CD4-positive, alpha-beta T cell (primary cell): ENCODE measurements around the gene WDR45. TPM values are rescaled to one million over a fixed set of nuclear protein-coding genes. Genes with fewer than 3 reads are reported as not detected.

Experiments
- ATAC-seq: fragments of 200-7000 bp; cut with Tn5 transposase; one replicate; pipeline ENCODE4 v1.10.0; 2022; ENCODE audit warnings: mild to moderate bottlenecking; ENCODE audit not compliant: poor library complexity
- CTCF ChIA-PET: fragments of 350-600 bp; sonication (Branson Sonifier 250); formaldehyde crosslinking; loops from one replicate; lab custom pipeline; 2021; ENCODE audit warnings: antibody characterized with exemption, inconsistent platforms; lab: Charles Lee
- POLR2A ChIA-PET: fragments of 350-600 bp; sonication (Branson Sonifier 250); formaldehyde crosslinking; loops from one replicate; lab custom pipeline; 2021; ENCODE audit warnings: antibody characterized with exemption, inconsistent platforms; lab: Charles Lee
- DNase-seq, 14 experiments: peaks; one replicate each; pipeline ENCODE4 v3.0.0-alpha.2; 2013 to 2020; ENCODE audit warnings: mixed read lengths in 2 of 14
- H3K27ac ChIP-seq, 2 donors: one replicate each; pipeline versions ENCODE4 v1.5.1 to v1.7.0; 2013; ENCODE audit warnings: low read length in 2 of 2, low read depth in 1 of 2, mild to moderate bottlenecking in 1 of 2
- H3K27me3 ChIP-seq, 2 experiments: 1 replicate in 1 of 2; 2 replicates in 1 of 2; pipeline versions ENCODE4 v1.6.1 to v1.7.0; 2013; ENCODE audit warnings: low read length in 2 of 2, control low read depth in 1 of 2, mild to moderate bottlenecking in 1 of 2, moderate library complexity in 1 of 2; ENCODE audit not compliant: insufficient read depth in 2 of 2, control insufficient read depth in 1 of 2
- H3K36me3 ChIP-seq: one replicate; pipeline ENCODE4 v1.6.1; 2013; ENCODE audit warnings: low read length, control low read depth; ENCODE audit not compliant: insufficient read depth
- H3K4me1 ChIP-seq: one replicate; pipeline ENCODE4 v1.6.1; 2013; ENCODE audit warnings: low read length, control low read depth; ENCODE audit not compliant: insufficient read depth
- H3K4me3 ChIP-seq: one replicate; pipeline ENCODE4 v1.5.1; 2013; ENCODE audit warnings: mild to moderate bottlenecking, low read length, moderate library complexity
- H3K9me3 ChIP-seq, 2 experiments: 1 replicate in 1 of 2; 2 replicates in 1 of 2; pipeline versions ENCODE4 v1.6.1 to v1.7.0; 2013; ENCODE audit warnings: low read length in 2 of 2, mild to moderate bottlenecking in 2 of 2, control low read depth in 1 of 2, moderate library complexity in 1 of 2; ENCODE audit not compliant: control insufficient read depth in 1 of 2, insufficient read depth in 1 of 2
- H3K27ac Mint-ChIP-seq: one replicate; pipeline ENCODE4 v1.8.0; 2020; ENCODE audit warnings: mixed read lengths
- H3K27me3 Mint-ChIP-seq: one replicate; pipeline ENCODE4 v1.8.0; 2021; ENCODE audit warnings: mixed read lengths
- H3K36me3 Mint-ChIP-seq: one replicate; pipeline ENCODE4 v1.8.0; 2021; ENCODE audit warnings: low read depth, mixed read lengths
- H3K4me1 Mint-ChIP-seq: one replicate; pipeline ENCODE4 v1.8.0; 2021; ENCODE audit warnings: low read depth, mixed read lengths
- H3K4me3 Mint-ChIP-seq: one replicate; pipeline ENCODE4 v1.8.0; 2020; ENCODE audit warnings: mild to moderate bottlenecking, mixed read lengths
- H3K9me3 Mint-ChIP-seq: one replicate; pipeline ENCODE4 v1.8.0; 2020; ENCODE audit warnings: mixed read lengths
- CTCF ChIP-seq: fragments of 200-600 bp; IDR thresholded peaks from one replicate; pipeline ENCODE4 v1.8.0; 2022; ENCODE audit warnings: antibody characterized with exemption, mild to moderate bottlenecking
- intact Hi-C, 2 experiments: fragments of 100-400 bp; cut with DNase I in 1 of 2; cut with micrococcal nuclease in 1 of 2; formaldehyde crosslinking; loops; one replicate each; pipeline versions ENCODE4 v1.15.1 to v1.9.0; 2023 to 2025; cut with DNase I, micrococcal nuclease
- total RNA-seq, 174 experiments: library from RNA in 2 of 174; stranded (reverse) in 2 of 174; gene quantifications; one replicate each; pipeline ENCODE4 v1.2.3 and lab custom pipeline; 2021 to 2026

The WDR45 gene
- total RNA-seq, 2 experiments from 2014 or later = 74.8 to 78.7 TPM

GRCh38 chrX:49029876-49030275, 49.8 kb downstream of the WDR45 start:
- H3K27ac Mint-ChIP-seq = no peak overlapping the region
- H3K36me3 ChIP-seq = peaks cover 28% of the 10 kb centered on the region
- H3K9me3 ChIP-seq = no peaks in the 10 kb centered on the region
- no peak for TF ChIP-seq CTCF
- H3K4me3 ChIP-seq = no peak overlapping the region
- CTCF ChIA-PET = no interaction called here
- ATAC-seq (no peak), DNase-seq (no peak)
- H3K4me3 Mint-ChIP-seq = no peak overlapping the region
- no peaks in the 10 kb centered on the region for H3K4me1 Mint-ChIP-seq
- H3K9me3 Mint-ChIP-seq = no peaks in the 10 kb centered on the region
- intact Hi-C loops = no loop called here
- POLR2A ChIA-PET = no interaction called here
- H3K4me1 ChIP-seq = no peaks in the 10 kb centered on the region
- peaks cover 38% of the 10 kb centered on the region for H3K36me3 Mint-ChIP-seq
- H3K27me3 Mint-ChIP-seq = no peaks in the 10 kb centered on the region
- no peak overlapping the region for H3K27ac ChIP-seq
- H3K27me3 ChIP-seq = no peaks in the 10 kb centered on the region

Other genes with a start within 250 kb of the WDR45 start
- gene PCSK1N, start 244.3 kb downstream of the WDR45 start, total RNA-seq = 1 to 10 TPM; 3.5 to 4.9 TPM
- 10 to 100 TPM; 40.0 to 40.3 TPM for gene TIMM17B, start 182.1 kb downstream of the WDR45 start, total RNA-seq
- gene PQBP1, start 182.0 kb downstream of the WDR45 start, total RNA-seq = 10 to 100 TPM; 73.0 to 76.6 TPM
- 10 to 100 TPM; 19.1 to 21.8 TPM for gene SLC35A2, start 168.2 kb downstream of the WDR45 start, total RNA-seq
- 100 to 1,000 TPM; 212 to 225 TPM for gene PIM2, start 160.9 kb downstream of the WDR45 start, total RNA-seq
- 10 to 100 TPM; 81.3 to 92.1 TPM for gene OTUD5, start 122.3 kb downstream of the WDR45 start, total RNA-seq
- 1 to 10 TPM; 1.5 to 2.7 TPM for gene KCND1, start 108.0 kb downstream of the WDR45 start, total RNA-seq
- gene GRIPAP1, start 77.6 kb downstream of the WDR45 start, total RNA-seq = 100 to 1,000 TPM; 100 to 101 TPM
- gene TFE3, start 36.5 kb downstream of the WDR45 start, total RNA-seq = 10 to 100 TPM; 38.6 to 40.9 TPM
- gene CCDC120, start 20.9 kb downstream of the WDR45 start, total RNA-seq = 10 to 100 TPM; 11.5 to 12.2 TPM
- gene PRAF2, start 5.9 kb downstream of the WDR45 start, total RNA-seq = 10 to 100 TPM; 17.1 to 21.0 TPM
- gene GPKOW, start 43.8 kb upstream of the WDR45 start, total RNA-seq = 1 to 10 TPM; 8.9 to 9.6 TPM
- gene MAGIX, start 82.9 kb upstream of the WDR45 start, total RNA-seq = under 1 TPM; 0.89 to 0.93 TPM
- 100 to 1,000 TPM; 124 to 128 TPM for gene PLP2, start 92.0 kb upstream of the WDR45 start, total RNA-seq
- 1 to 10 TPM; 1.8 to 2.3 TPM for gene PRICKLE3, start 106.5 kb upstream of the WDR45 start, total RNA-seq
- gene SYP, start 120.3 kb upstream of the WDR45 start, total RNA-seq = under 1 TPM; 0.17 to 0.69 TPM
- 1 to 10 TPM; 1.1 to 1.2 TPM for gene CACNA1F, start 153.5 kb upstream of the WDR45 start, total RNA-seq
- 10 to 100 TPM; 12.7 to 15.8 TPM for gene CCDC22, start 155.6 kb upstream of the WDR45 start, total RNA-seq
- gene FOXP3, start 184.8 kb upstream of the WDR45 start, total RNA-seq = 1 to 10 TPM; 3.7 TPM
- 1 to 10 TPM; 8.5 to 9.1 TPM for gene PPP1R3F, start 189.9 kb upstream of the WDR45 start, total RNA-seq
- not detected for gene GAGE10, start 223.8 kb upstream of the WDR45 start, total RNA-seq
- not detected for gene GAGE12J, start 242.2 kb upstream of the WDR45 start, total RNA-seq